HG02588 (cell line): ENCODE measurements around the gene NAGS.
"Not testable (repeated sequence)": the region's sequence is repeated elsewhere in the genome, so short reads cannot be mapped to it uniquely, and the experiment has no call there.

Experiments
- ATAC-seq: cut with Tn5 transposase; IDR thresholded peaks from one replicate; pipeline ENCODE4 v1.9.1; 2021; ENCODE audit warnings: mild to moderate bottlenecking, moderate library complexity; ENCODE audit not compliant: unreplicated experiment

Gene NAGS

GRCh38 chr17:44004077-44004760 lies at the start of gene NAGS:
NAGS (plus strand) TSS chr17:44004622; CDS start chr17:44004664, 42 bp downstream.
- ATAC-seq = no peak

GRCh38 chr17:43956222-43956621 lies 48.2 kb upstream of the NAGS start:
- no peak for ATAC-seq

- ATAC-seq = no peak
Measured at GRCh38 chr17:43958748-43959352, 45.6 kb upstream of the NAGS start.

GRCh38 chr17:43961292-43961691 lies 43.1 kb upstream of the NAGS start:
- ATAC-seq = not testable (repeated sequence)

GRCh38 chr17:43961954-43962353 lies 42.5 kb upstream of the NAGS start:
- no peak for ATAC-seq

GRCh38 chr17:43962479-43962878 lies 41.9 kb upstream of the NAGS start:
- no peak for ATAC-seq

- no peak for ATAC-seq
Measured at GRCh38 chr17:43966276-43966675, 38.1 kb upstream of the NAGS start.

- no peak for ATAC-seq
Measured at GRCh38 chr17:43967251-43967875, 37.1 kb upstream of the NAGS start.

- no peak for ATAC-seq
Measured at GRCh38 chr17:43970366-43970765, 34.1 kb upstream of the NAGS start.

- ATAC-seq = not testable (repeated sequence)
Measured at GRCh38 chr17:43971436-43971835, 33.0 kb upstream of the NAGS start.

GRCh38 chr17:43972444-43973212 lies 31.8 kb upstream of the NAGS start:
- ATAC-seq = not testable (repeated sequence)

GRCh38 chr17:43974382-43975266 lies 29.8 kb upstream of the NAGS start:
- no peak for ATAC-seq

GRCh38 chr17:43975898-43976297 lies 28.5 kb upstream of the NAGS start:
- no peak for ATAC-seq

GRCh38 chr17:43976963-43977837 lies 27.2 kb upstream of the NAGS start:
- ATAC-seq = no peak

GRCh38 chr17:43978078-43978477 lies 26.3 kb upstream of the NAGS start:
- ATAC-seq = no peak

GRCh38 chr17:43979011-43979410 lies 25.4 kb upstream of the NAGS start:
- ATAC-seq = no peak

GRCh38 chr17:43979671-43980070 lies 24.8 kb upstream of the NAGS start:
- no peak for ATAC-seq

GRCh38 chr17:43982171-43982570 lies 22.3 kb upstream of the NAGS start:
- ATAC-seq = no peak

- ATAC-seq = no peak
Measured at GRCh38 chr17:43983196-43983514, 21.3 kb upstream of the NAGS start.
